ENCODE results near the gene TADA2A. TPM values are rescaled to one million over a fixed set of nuclear protein-coding genes. Genes with fewer than 3 reads are reported as not detected.

TADA2A gene
- total RNA-seq, 4 donors from 2014 or later, result 10.5 to 39.3 (median 16.1) TPM

- no peaks in the 10 kb centered on the region for H3K27me3 ChIP-seq
- no peak for TF ChIP-seq POLR2AphosphoS5 (IDR thresholded peaks at IDR 0.05)
- TF ChIP-seq, protein P1, sequence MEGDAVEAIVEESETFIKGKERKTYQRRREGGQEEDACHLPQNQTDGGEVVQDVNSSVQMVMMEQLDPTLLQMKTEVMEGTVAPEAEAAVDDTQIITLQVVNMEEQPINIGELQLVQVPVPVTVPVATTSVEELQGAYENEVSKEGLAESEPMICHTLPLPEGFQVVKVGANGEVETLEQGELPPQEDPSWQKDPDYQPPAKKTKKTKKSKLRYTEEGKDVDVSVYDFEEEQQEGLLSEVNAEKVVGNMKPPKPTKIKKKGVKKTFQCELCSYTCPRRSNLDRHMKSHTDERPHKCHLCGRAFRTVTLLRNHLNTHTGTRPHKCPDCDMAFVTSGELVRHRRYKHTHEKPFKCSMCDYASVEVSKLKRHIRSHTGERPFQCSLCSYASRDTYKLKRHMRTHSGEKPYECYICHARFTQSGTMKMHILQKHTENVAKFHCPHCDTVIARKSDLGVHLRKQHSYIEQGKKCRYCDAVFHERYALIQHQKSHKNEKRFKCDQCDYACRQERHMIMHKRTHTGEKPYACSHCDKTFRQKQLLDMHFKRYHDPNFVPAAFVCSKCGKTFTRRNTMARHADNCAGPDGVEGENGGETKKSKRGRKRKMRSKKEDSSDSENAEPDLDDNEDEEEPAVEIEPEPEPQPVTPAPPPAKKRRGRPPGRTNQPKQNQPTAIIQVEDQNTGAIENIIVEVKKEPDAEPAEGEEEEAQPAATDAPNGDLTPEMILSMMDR (IDR thresholded peaks at IDR 0.05), result no peak
- no peak for TF ChIP-seq POLR2A (IDR thresholded peaks at IDR 0.05)
- no peak for TF ChIP-seq EP300 (IDR thresholded peaks at IDR 0.05)
- DNase-seq (ENCODE audit: low spot score in 2 of 2), result no peak
- H3K27ac ChIP-seq, result no peak overlapping the region
- 75% methylated on average over 3 of the region's 3 CpGs for WGBS
- H3K4me1 ChIP-seq, result peaks cover 4% of the 10 kb centered on the region
- no peaks in the 10 kb centered on the region for H3K9me3 ChIP-seq
- H3K4me3 ChIP-seq, result no peak overlapping the region
- H3K36me3 ChIP-seq, result no peaks in the 10 kb centered on the region
These were observed 18.4 kb upstream of the TADA2A start for GRCh38 chr17:37388266-37388665.

DNA sequence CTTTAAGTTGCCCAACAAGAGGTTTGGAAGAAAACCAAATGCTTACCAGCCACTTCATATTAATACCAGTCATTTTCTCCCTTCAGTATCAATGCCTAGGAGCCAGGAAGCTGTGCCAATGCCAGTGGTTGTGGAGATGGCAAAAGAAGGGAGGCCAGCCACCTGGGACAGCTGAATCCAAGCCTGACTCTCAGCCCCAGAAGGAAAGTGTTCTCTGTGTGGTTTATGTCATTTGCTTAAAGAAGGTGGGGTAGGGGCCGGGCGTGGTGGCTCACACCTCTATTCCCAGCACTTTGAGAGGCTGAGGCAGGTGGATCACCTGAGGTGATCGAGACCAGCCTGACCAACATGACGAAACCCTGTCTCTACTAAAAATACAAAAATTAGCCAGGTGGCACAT, 17.5 kb upstream of the TADA2A start:
- Histone ChIP-seq H3K9me3 (no peaks in the 10 kb centered on the region), H3K4me1 (peaks cover 4% of the 10 kb centered on the region), H3K27ac (no peak overlapping the region), H3K36me3 (no peaks in the 10 kb centered on the region), H3K4me3 (no peak overlapping the region), H3K27me3 (no peaks in the 10 kb centered on the region)
- TF ChIP-seq, protein P1 (IDR thresholded peaks at IDR 0.05), result no peak
- 89% methylated on average over 4 of the region's 4 CpGs for WGBS
- no peak for DNase-seq (ENCODE audit: low spot score in 2 of 2)

DNA sequence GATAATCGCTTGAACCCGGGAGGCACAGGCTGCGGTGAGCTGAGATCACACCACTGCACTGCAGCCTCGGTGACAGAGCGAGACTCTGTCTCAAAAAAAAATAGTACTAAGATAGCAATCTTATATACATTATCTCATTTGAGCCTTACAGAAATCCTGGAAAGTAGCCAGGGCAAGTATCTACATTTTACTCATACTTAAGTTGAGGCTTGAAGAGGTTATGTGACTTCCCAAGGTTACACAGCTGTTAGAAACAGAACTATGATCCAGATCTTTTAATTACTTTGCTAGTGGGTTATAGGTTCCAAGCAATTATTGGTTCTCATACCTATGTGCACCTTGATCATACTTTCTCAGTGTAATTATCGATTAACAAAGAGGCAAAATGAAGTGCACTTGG, 15.5 kb upstream of the TADA2A start:
- Histone ChIP-seq H3K4me3 (no peak overlapping the region), H3K4me1 (peaks cover 4% of the 10 kb centered on the region), H3K27me3 (no peaks in the 10 kb centered on the region), H3K27ac (no peak overlapping the region), H3K9me3 (no peaks in the 10 kb centered on the region), H3K36me3 (no peaks in the 10 kb centered on the region)
- WGBS, result 67% methylated on average over 6 of the region's 6 CpGs
- DNase-seq (ENCODE audit: low spot score in 2 of 2), result no peak
- no peak for TF ChIP-seq EP300 (IDR thresholded peaks at IDR 0.05)
- no peak for TF ChIP-seq POLR2AphosphoS5 (IDR thresholded peaks at IDR 0.05)
- TF ChIP-seq, protein P1 (IDR thresholded peaks at IDR 0.05), result no peak
- TF ChIP-seq POLR2A (IDR thresholded peaks at IDR 0.05), result no peak

DNA sequence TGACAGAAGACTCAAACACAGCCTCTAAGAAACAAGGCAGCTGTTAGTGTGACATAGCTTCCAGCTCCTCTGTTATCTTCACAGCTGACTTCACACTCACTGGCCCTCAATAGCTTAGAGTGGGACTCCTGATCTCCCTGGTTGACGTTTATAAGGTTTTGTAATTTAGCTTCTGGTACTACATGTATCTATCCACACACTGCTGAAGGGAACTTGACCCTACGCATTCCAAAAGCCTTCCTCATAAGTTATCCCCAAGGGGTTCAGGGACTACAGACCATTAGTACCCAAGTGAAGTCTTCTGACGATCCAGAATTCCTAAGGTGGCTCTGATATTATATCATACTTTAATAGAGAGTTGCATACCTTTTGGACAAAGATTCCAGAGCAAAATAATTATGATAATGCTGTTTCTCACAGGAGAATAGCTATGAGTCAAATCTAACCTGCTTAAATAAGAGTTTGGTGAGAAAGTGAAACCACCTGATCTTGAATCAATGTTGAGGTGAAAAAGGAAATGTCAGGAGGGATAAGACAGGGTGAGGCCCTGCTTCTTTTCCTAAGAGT, 14.6 kb upstream of the TADA2A start:
- 67% methylated on average over 3 of the region's 3 CpGs for WGBS
- H3K27ac ChIP-seq, result no peak overlapping the region
- TF ChIP-seq, protein P1 (IDR thresholded peaks at IDR 0.05), result no peak
- no peak for TF ChIP-seq POLR2AphosphoS5 (IDR thresholded peaks at IDR 0.05)
- TF ChIP-seq EP300 (IDR thresholded peaks at IDR 0.05), result no peak
- no peak for TF ChIP-seq POLR2A (IDR thresholded peaks at IDR 0.05)
- H3K36me3 ChIP-seq, result no peaks in the 10 kb centered on the region
- no peaks in the 10 kb centered on the region for H3K27me3 ChIP-seq
- H3K9me3 ChIP-seq, result no peaks in the 10 kb centered on the region
- no peak overlapping the region for H3K4me3 ChIP-seq
- H3K4me1 ChIP-seq, result peaks cover 4% of the 10 kb centered on the region
- no peak for DNase-seq (ENCODE audit: low spot score in 2 of 2)

DNA sequence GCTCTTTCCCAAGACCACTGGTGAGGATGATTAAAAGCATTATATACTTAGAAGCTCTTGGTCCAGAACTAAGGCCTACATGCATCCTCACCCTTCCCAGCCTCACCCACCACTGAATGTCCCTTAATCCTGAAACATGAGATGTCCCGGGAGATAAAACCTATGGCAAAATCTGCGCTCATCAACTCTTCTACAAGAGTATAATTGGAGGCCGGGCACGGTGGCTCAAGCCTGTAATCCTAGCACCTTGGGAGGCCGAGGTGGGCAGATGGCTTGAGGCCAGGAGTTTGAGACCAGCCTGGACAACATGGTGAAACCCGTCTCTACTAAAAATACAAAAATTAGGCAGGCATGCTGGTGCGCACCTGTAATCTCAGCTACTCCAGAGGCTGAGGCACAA, 13.3 kb upstream of the TADA2A start:
- no peak overlapping the region for H3K27ac ChIP-seq
- peaks cover 4% of the 10 kb centered on the region for H3K4me1 ChIP-seq
- TF ChIP-seq, protein P1 (IDR thresholded peaks at IDR 0.05), result no peak
- no peak for TF ChIP-seq EP300 (IDR thresholded peaks at IDR 0.05)
- DNase-seq (ENCODE audit: low spot score in 2 of 2), result no peak
- H3K27me3 ChIP-seq, result no peaks in the 10 kb centered on the region
- H3K36me3 ChIP-seq, result no peaks in the 10 kb centered on the region
- H3K9me3 ChIP-seq, result no peaks in the 10 kb centered on the region
- WGBS, result 93% methylated on average over 7 of the region's 7 CpGs
- no peak overlapping the region for H3K4me3 ChIP-seq

Data from suprapubic skin (tissue), 4 donors.